Retinal pigment epithelial cell (primary cell): ENCODE data around the gene SORBS1.

Source experiments
- DNase-seq: peaks from one replicate; pipeline ENCODE4 v3.0.0-alpha.2; 2010; ENCODE audit warnings: low read depth
- H3K4me3 ChIP-seq: 2 replicates; pipeline ENCODE4 v1.5.1; 2011; ENCODE audit warnings: mild to moderate bottlenecking, low read length, control low read depth, moderate library complexity
- TF ChIP-seq, protein P1 (sequence below): conservative IDR thresholded peaks from 2 replicates; pipeline ENCODE4 v1.5.1; 2011; ENCODE audit warnings: low read depth, low read length, control low read depth, inconsistent platforms

Gene SORBS1

DNA sequence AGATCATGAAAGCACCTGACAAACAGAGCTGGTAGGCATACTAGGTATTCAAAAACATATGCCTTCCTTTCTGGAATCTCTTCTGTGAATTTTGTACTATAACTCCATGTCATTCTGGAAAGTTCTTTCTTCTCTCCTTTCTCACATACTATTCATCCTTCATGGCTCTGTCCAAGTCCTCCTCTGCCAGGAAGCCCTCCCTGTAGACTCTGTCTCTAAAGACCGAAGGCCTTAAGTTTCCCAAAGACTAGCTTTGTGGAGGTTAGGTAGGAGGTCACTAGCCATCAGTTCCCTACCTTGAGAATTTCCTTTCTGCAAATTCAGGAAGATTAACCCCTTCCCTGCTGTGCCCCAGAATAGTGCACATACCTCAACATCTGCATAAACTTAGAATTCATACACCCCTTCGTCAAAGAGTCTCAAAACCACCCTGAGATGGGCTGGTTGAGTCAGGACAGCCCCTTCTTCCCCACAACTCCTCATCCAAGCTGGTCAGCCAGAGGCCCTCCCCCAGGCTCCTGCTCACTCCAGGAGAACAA lies 20.6 kb downstream of the SORBS1 start:
- no peak overlapping the region for H3K4me3 ChIP-seq
- no peak for DNase-seq
- TF ChIP-seq, protein P1, sequence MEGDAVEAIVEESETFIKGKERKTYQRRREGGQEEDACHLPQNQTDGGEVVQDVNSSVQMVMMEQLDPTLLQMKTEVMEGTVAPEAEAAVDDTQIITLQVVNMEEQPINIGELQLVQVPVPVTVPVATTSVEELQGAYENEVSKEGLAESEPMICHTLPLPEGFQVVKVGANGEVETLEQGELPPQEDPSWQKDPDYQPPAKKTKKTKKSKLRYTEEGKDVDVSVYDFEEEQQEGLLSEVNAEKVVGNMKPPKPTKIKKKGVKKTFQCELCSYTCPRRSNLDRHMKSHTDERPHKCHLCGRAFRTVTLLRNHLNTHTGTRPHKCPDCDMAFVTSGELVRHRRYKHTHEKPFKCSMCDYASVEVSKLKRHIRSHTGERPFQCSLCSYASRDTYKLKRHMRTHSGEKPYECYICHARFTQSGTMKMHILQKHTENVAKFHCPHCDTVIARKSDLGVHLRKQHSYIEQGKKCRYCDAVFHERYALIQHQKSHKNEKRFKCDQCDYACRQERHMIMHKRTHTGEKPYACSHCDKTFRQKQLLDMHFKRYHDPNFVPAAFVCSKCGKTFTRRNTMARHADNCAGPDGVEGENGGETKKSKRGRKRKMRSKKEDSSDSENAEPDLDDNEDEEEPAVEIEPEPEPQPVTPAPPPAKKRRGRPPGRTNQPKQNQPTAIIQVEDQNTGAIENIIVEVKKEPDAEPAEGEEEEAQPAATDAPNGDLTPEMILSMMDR, result no peak

DNA sequence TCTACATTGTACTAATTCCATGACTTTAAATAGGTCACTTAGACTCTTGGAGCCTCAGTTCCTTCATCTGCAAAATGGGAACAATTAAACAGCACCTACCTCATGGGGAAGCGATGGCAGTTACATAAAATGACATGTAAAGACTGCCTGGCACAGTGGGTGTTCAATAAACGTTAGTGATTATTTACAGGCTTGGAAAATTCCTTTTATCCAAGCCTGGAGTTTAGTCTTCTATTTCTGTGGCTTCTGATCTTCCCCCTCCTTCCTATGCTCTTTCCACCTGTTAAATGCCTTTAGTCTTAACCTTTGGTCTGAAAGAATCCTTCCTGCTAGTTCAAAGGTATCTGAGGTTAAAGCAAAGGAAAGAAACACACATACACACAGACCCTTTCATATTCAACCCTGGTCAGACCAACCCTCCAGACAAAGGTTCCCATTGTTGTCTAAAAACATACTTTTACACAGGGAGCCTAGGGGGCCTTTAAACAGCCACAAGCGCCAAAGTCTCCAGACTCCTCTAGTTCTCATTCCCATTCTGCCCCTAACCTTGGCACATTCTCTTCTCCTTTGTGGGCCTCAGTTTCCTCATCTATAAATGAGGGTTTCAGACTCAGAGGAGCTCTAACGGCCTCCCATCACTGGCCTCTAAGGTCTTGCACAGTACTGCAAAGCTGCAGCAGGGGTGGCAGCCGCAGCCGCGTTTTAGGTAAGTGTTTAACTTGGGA lies 21.4 kb downstream of the SORBS1 start:
- TF ChIP-seq, protein P1, result no peak
- no peak overlapping the region for H3K4me3 ChIP-seq
- DNase-seq, result no peak

DNA sequence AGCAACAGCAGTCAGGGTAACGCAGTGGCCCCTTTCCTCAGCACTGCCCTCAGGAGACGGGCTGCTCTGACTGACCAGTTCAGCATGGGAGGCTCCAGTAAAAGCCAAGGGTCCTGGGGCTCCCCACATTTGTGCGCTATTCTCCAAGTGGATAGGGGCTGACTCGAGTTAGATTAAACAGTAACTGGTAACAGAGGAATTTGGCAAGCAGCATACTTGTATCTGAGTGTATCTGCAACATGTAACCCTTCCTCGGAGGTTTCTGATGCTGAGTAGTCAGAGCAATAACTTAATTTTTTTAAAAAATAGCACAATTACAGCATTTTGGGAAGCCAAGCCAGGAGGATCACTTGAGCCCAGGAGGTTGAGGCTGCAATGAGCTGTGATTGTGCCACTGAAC lies 22.8 kb downstream of the SORBS1 start:
- TF ChIP-seq, protein P1, result no peak
- no peak for DNase-seq
- no peak overlapping the region for H3K4me3 ChIP-seq

DNA sequence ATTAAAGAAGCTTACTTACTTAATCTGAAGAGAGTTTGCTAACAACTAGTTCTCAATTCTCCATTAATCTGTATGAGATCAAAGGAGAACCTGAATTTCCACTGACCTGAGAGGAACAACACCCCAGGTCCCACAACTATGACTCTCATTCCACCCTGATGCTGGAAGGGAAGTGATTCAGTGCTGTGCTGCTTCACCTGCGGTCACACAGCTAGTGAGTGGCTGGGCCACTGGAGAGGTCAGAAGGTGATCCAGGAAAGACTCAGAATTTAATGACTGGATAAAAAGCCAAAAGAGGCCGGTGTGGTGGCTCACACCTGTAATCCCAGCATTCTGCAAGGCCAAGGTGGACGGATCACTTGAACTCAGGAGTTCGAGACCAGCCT lies 23.6 kb downstream of the SORBS1 start:
- DNase-seq, result no peak
- TF ChIP-seq, protein P1, result no peak
- H3K4me3 ChIP-seq, result no peak overlapping the region

DNA sequence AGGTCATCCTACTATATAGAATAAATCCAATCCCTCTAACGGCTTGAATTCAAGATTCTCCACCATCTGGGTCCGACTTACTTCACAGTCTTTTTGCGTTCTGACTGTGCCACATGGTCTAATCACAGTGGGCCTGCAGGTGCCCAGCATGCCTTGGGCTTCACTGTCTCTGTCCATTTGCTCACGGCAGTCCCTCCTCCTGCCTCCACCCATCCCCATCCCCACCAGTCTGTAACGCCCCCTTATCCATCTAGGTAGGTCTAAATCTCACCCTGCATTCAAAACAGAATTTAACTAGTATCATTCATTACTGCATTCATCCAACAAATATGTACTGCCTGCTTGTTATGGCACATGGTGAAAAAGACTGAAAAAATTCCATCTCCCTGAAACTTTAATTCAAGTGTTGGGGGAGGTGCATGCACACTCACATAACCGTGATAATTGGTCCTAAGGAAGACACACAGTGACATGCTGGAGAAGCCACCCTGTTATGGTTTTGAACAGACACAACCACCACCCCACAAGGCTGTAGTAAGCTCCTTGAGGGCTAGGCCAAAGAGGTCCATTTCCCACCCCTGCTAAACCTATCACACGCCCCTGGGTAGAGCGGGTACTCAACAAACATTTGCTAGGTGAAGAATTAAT lies 24.2 kb downstream of the SORBS1 start:
- no peak for DNase-seq
- no peak overlapping the region for H3K4me3 ChIP-seq
- TF ChIP-seq, protein P1, result no peak

DNA sequence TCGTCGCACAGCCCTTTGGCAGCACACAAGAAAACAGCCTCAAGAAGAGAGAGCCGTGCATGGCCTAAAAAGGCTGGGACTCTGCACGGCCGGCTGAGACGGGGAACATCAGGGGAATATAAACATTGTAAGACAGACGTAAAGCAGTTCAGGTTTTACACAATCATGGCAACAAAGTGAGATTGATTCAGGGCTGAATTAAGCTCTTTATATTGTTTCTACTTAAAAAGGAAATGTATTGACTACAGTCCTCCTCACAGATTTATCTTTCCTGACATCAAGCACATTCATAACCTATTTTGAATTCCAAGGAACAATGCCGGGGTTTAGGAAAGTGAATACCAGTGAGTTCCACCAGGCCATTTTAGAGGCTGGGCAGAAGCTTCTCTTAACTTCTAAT lies 25.2 kb downstream of the SORBS1 start:
- TF ChIP-seq, protein P1, result no peak
- no peak overlapping the region for H3K4me3 ChIP-seq
- DNase-seq, result peak; percentile 2

DNA sequence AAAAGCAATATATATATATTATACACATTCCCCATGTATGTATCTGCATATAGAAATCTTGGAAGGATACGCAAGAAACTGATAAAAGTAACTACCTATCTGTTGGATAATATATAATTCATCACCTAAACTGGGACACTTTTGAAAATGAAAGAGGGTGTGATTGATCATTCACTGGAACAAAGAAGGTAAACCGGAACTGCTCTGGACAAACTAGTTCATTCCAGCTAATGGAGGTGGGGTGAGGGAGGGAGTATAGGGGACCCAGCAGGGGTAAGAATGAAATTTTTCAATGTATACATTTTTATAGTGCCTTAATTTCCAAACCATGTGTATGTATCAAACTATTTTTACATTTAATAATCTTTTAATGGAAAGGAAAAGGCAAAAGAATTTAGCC lies 25.6 kb downstream of the SORBS1 start:
- no peak overlapping the region for H3K4me3 ChIP-seq
- TF ChIP-seq, protein P1, result no peak
- no peak for DNase-seq
